ENCODE data around the gene AP2A2. TPM values are rescaled to one million over a fixed set of nuclear protein-coding genes. Genes with fewer than 3 reads are reported as not detected.
A peak's percentile ranks its signal among the peaks of the same experiment; 100 is the strongest.

The AP2A2 gene
- total RNA-seq, 1 experiment from 2014 or later: 55.5 TPM

DNA sequence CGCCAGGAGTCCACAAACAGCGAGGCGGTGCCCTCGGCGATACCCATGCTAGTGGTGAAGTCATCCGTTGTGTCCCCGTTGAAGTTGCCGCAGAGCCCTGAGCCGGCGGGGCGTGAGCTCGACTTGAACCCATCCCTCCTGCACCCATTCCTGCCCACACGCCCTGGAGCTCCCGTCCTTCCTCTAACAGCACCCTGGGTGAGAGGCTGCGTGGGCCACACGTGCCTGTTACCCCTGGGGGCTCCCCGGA is 102.5 kb downstream of the AP2A2 start:
- CTCF ChIA-PET: no interaction called here
- H3K27ac ChIP-seq (ENCODE audit: low read depth, low read length): no peak overlapping the region
- RAD21 ChIA-PET (ENCODE audit: low non-redundant PET in 1 of 2, low total read pairs in 2 of 2, uncharacterized antibody in 2 of 2, unreplicated experiment in 2 of 2): no interaction called here
- H3K4me1 ChIP-seq (ENCODE audit: control insufficient read depth in 1 of 2, insufficient read depth in 2 of 2, low read length in 2 of 2): no peaks in the 10 kb centered on the region
- BruUV-seq (replicated peaks): no TSS peak
- no peak overlapping the region for H2AFZ ChIP-seq (ENCODE audit: low read depth, low read length, poor library complexity, severe bottlenecking)
- no peaks in the 10 kb centered on the region for H3K27me3 ChIP-seq (ENCODE audit: insufficient read depth, low read length)
- no peak overlapping the region for H3K4me3 ChIP-seq (replicated peaks in 1 of 2; ENCODE audit: low read depth in 1 of 2, low read length in 2 of 2)
- TF ChIP-seq SP1 (IDR thresholded peaks at IDR 0.05; ENCODE audit: low read depth): no peak
- no peak for TF ChIP-seq SRF (IDR thresholded peaks at IDR 0.05; ENCODE audit: low read depth)
- no peak for TF ChIP-seq ZFX (IDR thresholded peaks at IDR 0.05)
- no peak for TF ChIP-seq SIN3A (IDR thresholded peaks at IDR 0.05; ENCODE audit: low read depth)
- no peaks in the 10 kb centered on the region for H3K9me2 ChIP-seq (ENCODE audit: insufficient read depth)
- intact Hi-C loops (cut with micrococcal nuclease): no loop called here
- ATAC-seq (no peak), DNase-seq (ENCODE audit: low read depth, low spot score) (no peak)
- POLR2A ChIA-PET: no interaction called here
- H4K20me1 ChIP-seq (ENCODE audit: insufficient read depth): no peaks in the 10 kb centered on the region
- no peak overlapping the region for H3K4me2 ChIP-seq (ENCODE audit: low read length)
- no peaks in the 10 kb centered on the region; a peak in 1 of 4 replicates for H3K9me3 ChIP-seq (ENCODE audit: control insufficient read depth in 1 of 2, insufficient read depth in 1 of 2, low read depth in 1 of 2, low read length in 2 of 2)
- H3K36me3 ChIP-seq (ENCODE audit: control insufficient read depth in 1 of 2, insufficient read depth in 2 of 2, low read length in 2 of 2): no peaks in the 10 kb centered on the region
- H3K9ac ChIP-seq (ENCODE audit: low read length): no peak overlapping the region
- no peaks in the 10 kb centered on the region for H3K79me2 ChIP-seq (ENCODE audit: insufficient read depth, low read length)

DNA sequence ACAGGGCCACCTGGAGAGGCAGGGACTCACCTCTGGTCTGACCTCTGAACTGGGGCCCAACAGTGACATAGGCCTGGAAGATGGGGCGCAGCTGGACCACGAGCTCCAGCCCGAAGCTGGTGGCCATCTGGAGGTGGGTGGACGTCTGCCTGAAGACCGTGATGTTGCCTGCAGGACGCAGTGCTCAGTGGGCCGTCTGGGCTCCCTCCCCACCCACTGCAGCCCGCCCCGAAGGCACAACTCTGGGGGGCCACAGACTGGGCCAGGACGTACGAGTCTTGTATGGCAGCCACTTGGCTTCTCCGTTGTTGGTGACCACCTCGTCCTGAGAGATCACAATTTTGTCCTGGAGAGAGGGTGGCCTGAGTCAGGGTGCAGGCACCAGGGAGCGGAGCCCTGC is 102.9 kb downstream of the AP2A2 start:
- no peak overlapping the region for H3K4me3 ChIP-seq (replicated peaks in 1 of 2; ENCODE audit: low read depth in 1 of 2, low read length in 2 of 2)
- no peaks in the 10 kb centered on the region for H4K20me1 ChIP-seq (ENCODE audit: insufficient read depth)
- ChIA-PET CTCF (no interaction called here), RAD21 (ENCODE audit: low non-redundant PET in 1 of 2, low total read pairs in 2 of 2, uncharacterized antibody in 2 of 2, unreplicated experiment in 2 of 2) (no interaction called here), POLR2A (no interaction called here)
- no peaks in the 10 kb centered on the region for H3K4me1 ChIP-seq (ENCODE audit: control insufficient read depth in 1 of 2, insufficient read depth in 2 of 2, low read length in 2 of 2)
- H3K27ac ChIP-seq (ENCODE audit: low read depth, low read length): no peak overlapping the region
- no peaks in the 10 kb centered on the region; a peak in 1 of 4 replicates for H3K9me3 ChIP-seq (ENCODE audit: control insufficient read depth in 1 of 2, insufficient read depth in 1 of 2, low read depth in 1 of 2, low read length in 2 of 2)
- no peaks in the 10 kb centered on the region for H3K36me3 ChIP-seq (ENCODE audit: control insufficient read depth in 1 of 2, insufficient read depth in 2 of 2, low read length in 2 of 2)
- intact Hi-C loops (cut with micrococcal nuclease): no loop called here
- no peak overlapping the region for H3K9ac ChIP-seq (ENCODE audit: low read length)
- H3K4me2 ChIP-seq (ENCODE audit: low read length): no peak overlapping the region
- H3K27me3 ChIP-seq (ENCODE audit: insufficient read depth, low read length): no peaks in the 10 kb centered on the region
- no peaks in the 10 kb centered on the region for H3K79me2 ChIP-seq (ENCODE audit: insufficient read depth, low read length)
- DNase-seq (ENCODE audit: low read depth, low spot score): no peak
- ATAC-seq: peak; percentile 18; the same call in 1 of the 2 replicates
- H2AFZ ChIP-seq (ENCODE audit: low read depth, low read length, poor library complexity, severe bottlenecking): no peak overlapping the region
- BruUV-seq (replicated peaks): no TSS peak
- no peaks in the 10 kb centered on the region for H3K9me2 ChIP-seq (ENCODE audit: insufficient read depth)
- no peak for TF ChIP-seq POLR2A (IDR thresholded peaks at IDR 0.05; ENCODE audit: borderline replicate concordance, extremely low read depth, insufficient read depth, insufficient read length)
- TF ChIP-seq, protein P1, sequence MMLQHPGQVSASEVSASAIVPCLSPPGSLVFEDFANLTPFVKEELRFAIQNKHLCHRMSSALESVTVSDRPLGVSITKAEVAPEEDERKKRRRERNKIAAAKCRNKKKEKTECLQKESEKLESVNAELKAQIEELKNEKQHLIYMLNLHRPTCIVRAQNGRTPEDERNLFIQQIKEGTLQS (IDR thresholded peaks at IDR 0.05): no peak
- TF ChIP-seq, protein P2, sequence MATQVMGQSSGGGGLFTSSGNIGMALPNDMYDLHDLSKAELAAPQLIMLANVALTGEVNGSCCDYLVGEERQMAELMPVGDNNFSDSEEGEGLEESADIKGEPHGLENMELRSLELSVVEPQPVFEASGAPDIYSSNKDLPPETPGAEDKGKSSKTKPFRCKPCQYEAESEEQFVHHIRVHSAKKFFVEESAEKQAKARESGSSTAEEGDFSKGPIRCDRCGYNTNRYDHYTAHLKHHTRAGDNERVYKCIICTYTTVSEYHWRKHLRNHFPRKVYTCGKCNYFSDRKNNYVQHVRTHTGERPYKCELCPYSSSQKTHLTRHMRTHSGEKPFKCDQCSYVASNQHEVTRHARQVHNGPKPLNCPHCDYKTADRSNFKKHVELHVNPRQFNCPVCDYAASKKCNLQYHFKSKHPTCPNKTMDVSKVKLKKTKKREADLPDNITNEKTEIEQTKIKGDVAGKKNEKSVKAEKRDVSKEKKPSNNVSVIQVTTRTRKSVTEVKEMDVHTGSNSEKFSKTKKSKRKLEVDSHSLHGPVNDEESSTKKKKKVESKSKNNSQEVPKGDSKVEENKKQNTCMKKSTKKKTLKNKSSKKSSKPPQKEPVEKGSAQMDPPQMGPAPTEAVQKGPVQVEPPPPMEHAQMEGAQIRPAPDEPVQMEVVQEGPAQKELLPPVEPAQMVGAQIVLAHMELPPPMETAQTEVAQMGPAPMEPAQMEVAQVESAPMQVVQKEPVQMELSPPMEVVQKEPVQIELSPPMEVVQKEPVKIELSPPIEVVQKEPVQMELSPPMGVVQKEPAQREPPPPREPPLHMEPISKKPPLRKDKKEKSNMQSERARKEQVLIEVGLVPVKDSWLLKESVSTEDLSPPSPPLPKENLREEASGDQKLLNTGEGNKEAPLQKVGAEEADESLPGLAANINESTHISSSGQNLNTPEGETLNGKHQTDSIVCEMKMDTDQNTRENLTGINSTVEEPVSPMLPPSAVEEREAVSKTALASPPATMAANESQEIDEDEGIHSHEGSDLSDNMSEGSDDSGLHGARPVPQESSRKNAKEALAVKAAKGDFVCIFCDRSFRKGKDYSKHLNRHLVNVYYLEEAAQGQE (IDR thresholded peaks at IDR 0.05; ENCODE audit: low read depth): no peak
- TF ChIP-seq ZNF274 (IDR thresholded peaks at IDR 0.05; ENCODE audit: low read depth, low read length): no peak
- no peak for TF ChIP-seq POLR2AphosphoS5 (IDR thresholded peaks at IDR 0.05; ENCODE audit: low read depth, low read length)
- no peak for TF ChIP-seq CBX3 (IDR thresholded peaks at IDR 0.05; ENCODE audit: low read depth)
- TF ChIP-seq ELF1 (IDR thresholded peaks at IDR 0.05; ENCODE audit: borderline replicate concordance, low read depth): no peak
- no peak for TF ChIP-seq EZH2 (IDR thresholded peaks at IDR 0.05)
- TF ChIP-seq, protein P3, sequence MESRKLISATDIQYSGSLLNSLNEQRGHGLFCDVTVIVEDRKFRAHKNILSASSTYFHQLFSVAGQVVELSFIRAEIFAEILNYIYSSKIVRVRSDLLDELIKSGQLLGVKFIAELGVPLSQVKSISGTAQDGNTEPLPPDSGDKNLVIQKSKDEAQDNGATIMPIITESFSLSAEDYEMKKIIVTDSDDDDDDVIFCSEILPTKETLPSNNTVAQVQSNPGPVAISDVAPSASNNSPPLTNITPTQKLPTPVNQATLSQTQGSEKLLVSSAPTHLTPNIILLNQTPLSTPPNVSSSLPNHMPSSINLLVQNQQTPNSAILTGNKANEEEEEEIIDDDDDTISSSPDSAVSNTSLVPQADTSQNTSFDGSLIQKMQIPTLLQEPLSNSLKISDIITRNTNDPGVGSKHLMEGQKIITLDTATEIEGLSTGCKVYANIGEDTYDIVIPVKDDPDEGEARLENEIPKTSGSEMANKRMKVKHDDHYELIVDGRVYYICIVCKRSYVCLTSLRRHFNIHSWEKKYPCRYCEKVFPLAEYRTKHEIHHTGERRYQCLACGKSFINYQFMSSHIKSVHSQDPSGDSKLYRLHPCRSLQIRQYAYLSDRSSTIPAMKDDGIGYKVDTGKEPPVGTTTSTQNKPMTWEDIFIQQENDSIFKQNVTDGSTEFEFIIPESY (IDR thresholded peaks at IDR 0.05; ENCODE audit: extremely low read depth, insufficient replicate concordance, low read length): no peak
- TF ChIP-seq JUND (IDR thresholded peaks at IDR 0.05): no peak
- TF ChIP-seq EZH2phosphoT487 (IDR thresholded peaks at IDR 0.05; ENCODE audit: borderline replicate concordance): no peak
- TF ChIP-seq SIN3A (IDR thresholded peaks at IDR 0.05; ENCODE audit: low read depth): no peak
- TF ChIP-seq, protein P4, sequence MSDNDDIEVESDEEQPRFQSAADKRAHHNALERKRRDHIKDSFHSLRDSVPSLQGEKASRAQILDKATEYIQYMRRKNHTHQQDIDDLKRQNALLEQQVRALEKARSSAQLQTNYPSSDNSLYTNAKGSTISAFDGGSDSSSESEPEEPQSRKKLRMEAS (IDR thresholded peaks at IDR 0.05): no peak
- TF ChIP-seq CEBPB (IDR thresholded peaks at IDR 0.05; ENCODE audit: low read depth): no peak
